Left ventricle myocardium inferior (tissue), 1 donor: Measurements from ENCODE around the gene MKNK1. TPM values are rescaled to one million over a fixed set of nuclear protein-coding genes. Genes with fewer than 3 reads are reported as not detected.

ENCODE experiments used
- DNase-seq: peaks from one replicate; pipeline ENCODE4 v3.0.0-alpha.2; 2020
- H3K27ac ChIP-seq: fragments of 200-600 bp; replicated peaks from 2 replicates; pipeline ENCODE4 v1.8.0; 2021
- H3K27me3 ChIP-seq: fragments of 200-600 bp; 2 replicates; pipeline ENCODE4 v1.8.0; 2021; ENCODE audit warnings: low read depth
- H3K36me3 ChIP-seq: fragments of 200-600 bp; 2 replicates; pipeline ENCODE4 v1.8.0; 2021
- H3K4me1 ChIP-seq: fragments of 200-600 bp; 2 replicates; pipeline ENCODE4 v1.8.0; 2021
- H3K4me3 ChIP-seq: fragments of 200-600 bp; 2 replicates; pipeline ENCODE4 v1.8.0; 2021; ENCODE audit warnings: mild to moderate bottlenecking, moderate library complexity
- H3K9me3 ChIP-seq: fragments of 200-600 bp; replicated peaks from 2 replicates; pipeline ENCODE4 v1.8.0; 2021
- intact Hi-C: fragments of 100-400 bp; cut with micrococcal nuclease; formaldehyde crosslinking; loops from one replicate; pipeline ENCODE4 v1.11.0; 2022
- total RNA-seq: library from RNA; stranded (reverse); fragmentation: NEBNext Ultra II Directional; extraction: Animal tissue kit (Norgen Biotek cat#: 25700); gene quantifications from one replicate; pipeline ENCODE4 v1.2.1, GENCODE V29; 2021
- TF ChIP-seq, protein P1 (sequence below): fragments of 200-600 bp; IDR thresholded peaks from 2 replicates; pipeline ENCODE4 v1.8.0; 2021; ENCODE audit warnings: antibody characterized with exemption, mild to moderate bottlenecking, borderline replicate concordance
- donor health status: DM: no; HTN: yes; CAD: no; lungs with severe emphysema.

Gene MKNK1
- total RNA-seq, 1 donor from 2014 or later = 43.5 TPM

DNA sequence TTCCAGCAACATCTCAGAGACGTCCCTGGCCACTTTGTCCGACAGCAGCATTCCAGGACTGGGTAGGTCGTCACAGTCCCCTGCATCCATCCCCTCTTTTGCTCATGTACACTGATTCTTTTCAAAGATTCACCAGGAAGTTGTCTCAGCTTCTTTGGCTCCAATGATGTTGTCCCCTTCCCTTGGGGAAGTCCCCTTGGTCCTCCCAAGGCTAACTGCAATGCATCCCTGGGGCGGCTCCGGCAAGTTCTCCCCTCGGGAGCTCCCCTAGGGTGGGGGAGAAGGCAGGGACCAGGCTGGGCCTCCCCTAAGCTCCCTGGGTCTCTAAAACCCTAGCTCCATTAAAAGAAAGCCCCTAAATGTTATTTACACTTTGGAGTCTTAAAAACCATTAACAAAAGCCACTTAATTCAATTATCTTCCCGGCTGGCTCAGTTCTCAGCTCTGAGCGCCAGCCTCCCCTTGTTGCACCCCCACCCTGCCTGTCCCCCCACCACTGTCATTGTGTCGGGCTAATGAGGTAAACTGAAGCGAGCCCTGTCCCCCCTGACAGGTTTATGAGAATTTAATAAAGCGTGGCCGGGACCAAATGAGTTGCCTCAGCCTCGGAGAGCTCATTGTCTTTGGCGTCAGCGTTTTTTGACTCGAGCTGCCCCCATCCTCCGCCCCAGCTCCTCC is 77.9 kb downstream of the MKNK1 start:
- Histone ChIP-seq H3K27ac (no peak overlapping the region), H3K9me3 (no peaks in the 10 kb centered on the region), H3K36me3 (no peaks in the 10 kb centered on the region), H3K4me1 (peaks cover 8% of the 10 kb centered on the region), H3K4me3 (no peak overlapping the region), H3K27me3 (peaks cover 81% of the 10 kb centered on the region)
- intact Hi-C loops = loop anchor here (5.0 kb wide), 1 partner anchor 74 kb away; no protein-coding TSS in a partner anchor
- DNase-seq = no peak
- TF ChIP-seq, protein P1, sequence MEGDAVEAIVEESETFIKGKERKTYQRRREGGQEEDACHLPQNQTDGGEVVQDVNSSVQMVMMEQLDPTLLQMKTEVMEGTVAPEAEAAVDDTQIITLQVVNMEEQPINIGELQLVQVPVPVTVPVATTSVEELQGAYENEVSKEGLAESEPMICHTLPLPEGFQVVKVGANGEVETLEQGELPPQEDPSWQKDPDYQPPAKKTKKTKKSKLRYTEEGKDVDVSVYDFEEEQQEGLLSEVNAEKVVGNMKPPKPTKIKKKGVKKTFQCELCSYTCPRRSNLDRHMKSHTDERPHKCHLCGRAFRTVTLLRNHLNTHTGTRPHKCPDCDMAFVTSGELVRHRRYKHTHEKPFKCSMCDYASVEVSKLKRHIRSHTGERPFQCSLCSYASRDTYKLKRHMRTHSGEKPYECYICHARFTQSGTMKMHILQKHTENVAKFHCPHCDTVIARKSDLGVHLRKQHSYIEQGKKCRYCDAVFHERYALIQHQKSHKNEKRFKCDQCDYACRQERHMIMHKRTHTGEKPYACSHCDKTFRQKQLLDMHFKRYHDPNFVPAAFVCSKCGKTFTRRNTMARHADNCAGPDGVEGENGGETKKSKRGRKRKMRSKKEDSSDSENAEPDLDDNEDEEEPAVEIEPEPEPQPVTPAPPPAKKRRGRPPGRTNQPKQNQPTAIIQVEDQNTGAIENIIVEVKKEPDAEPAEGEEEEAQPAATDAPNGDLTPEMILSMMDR = no peak

DNA sequence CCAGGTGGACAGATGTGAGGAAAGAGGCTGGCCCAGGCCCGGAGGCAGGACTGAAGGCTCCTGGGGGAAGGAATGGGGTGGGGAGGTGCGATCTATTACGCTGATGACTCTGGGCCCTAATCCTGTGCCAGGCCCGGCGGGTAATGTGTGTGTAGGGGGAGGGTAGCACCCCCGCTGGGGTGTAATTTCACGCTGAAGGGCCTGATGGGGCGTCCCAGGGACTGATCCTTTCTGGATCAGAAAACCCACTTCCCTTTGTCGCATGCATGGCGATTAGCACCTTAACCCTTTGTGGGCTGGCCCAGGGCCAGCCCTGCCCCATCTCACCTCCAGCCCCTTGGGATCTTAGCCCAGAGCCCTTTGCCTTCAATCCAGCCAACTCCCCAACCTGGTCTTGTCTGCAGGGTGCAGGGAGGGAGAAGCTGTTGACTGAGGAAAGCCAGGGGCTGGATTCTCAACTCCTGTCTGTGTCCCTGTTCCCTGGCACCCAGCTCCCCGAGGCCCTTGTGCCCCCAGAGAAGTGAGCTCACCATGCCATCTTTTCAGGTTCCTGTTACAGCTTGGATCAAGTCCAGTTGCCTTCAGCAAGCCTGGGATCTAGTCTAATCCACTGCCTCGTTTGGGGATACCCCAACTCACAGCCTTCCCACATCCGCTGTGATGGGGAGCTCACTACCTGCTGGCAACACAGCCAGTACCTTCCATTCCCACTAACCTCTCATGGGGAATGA is 78.7 kb downstream of the MKNK1 start:
- TF ChIP-seq, protein P1 = no peak
- DNase-seq = no peak
- Histone ChIP-seq H3K4me1 (peaks cover 8% of the 10 kb centered on the region), H3K4me3 (no peak overlapping the region), H3K27ac (no peak overlapping the region), H3K9me3 (no peaks in the 10 kb centered on the region), H3K27me3 (peaks cover 81% of the 10 kb centered on the region), H3K36me3 (no peaks in the 10 kb centered on the region)
- intact Hi-C loops = loop anchor here (5.0 kb wide), 1 partner anchor 73 kb away; no protein-coding TSS in a partner anchor

DNA sequence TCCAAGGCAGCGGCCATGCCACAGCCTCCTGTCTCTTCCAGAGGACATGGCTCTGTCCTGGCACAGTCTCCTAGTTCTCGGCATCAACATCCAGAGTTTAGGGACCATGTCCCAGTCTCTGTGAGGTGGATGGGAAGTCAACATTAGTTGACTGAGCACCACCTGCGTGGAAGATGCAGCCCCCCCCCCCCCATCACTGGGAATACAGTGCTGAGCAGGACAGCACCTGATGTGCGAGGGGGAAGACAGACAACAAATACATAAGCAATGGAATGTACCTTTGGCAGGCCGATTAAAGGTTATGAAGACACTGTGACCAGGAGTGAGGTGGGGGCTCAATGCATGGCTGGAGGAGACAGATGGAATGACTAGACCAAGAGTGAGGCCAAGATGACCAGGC is 79.2 kb downstream of the MKNK1 start:
- TF ChIP-seq, protein P1 = no peak
- DNase-seq = no peak
- no peaks in the 10 kb centered on the region for H3K36me3 ChIP-seq
- peaks cover 8% of the 10 kb centered on the region for H3K4me1 ChIP-seq
- H3K27me3 ChIP-seq = peaks cover 81% of the 10 kb centered on the region
- H3K4me3 ChIP-seq = no peak overlapping the region
- no peaks in the 10 kb centered on the region for H3K9me3 ChIP-seq
- intact Hi-C loops = loop anchor here (5.0 kb wide), 1 partner anchor 73 kb away; no protein-coding TSS in a partner anchor
- H3K27ac ChIP-seq = no peak overlapping the region

DNA sequence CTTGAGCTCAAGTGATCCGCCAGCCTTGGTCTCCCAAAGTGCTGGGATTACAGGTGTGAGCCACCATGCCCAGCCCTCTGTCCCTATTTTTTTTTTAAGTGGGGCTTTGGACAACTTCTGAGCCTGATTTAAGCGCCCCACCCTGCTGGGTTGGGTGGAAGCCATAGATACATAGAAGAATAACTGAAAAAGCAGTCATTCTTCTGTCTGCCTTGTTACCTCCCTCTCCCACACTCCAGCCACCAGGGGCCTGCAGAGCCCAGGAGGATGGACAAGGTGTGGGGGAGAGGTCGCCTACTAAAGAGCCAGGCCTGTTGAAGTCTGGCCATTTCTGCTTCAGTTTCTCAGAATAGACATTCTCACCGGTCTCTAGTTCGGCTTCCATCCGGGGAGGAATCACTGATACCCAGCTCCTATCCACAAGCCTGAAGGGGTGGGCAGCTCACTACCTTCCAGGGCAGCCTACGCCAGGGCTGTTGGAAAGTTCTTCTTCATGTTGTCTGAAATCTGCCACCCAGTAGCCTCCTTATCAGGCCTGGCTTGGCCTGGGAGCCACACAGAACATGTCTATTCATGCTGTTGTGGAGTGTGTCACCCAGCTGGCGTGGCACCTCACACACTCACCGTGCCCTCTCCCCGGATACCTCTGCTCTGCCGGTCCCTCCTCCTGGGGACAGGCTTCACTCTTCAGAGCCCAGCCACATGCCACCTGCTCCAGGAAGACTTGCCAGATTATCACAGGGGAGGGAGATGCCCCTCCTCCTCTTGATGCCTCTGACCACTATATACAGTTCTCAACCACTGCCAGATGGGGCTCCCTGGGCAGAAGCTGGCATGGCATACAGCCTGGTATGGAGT is 80.3 kb downstream of the MKNK1 start:
- Histone ChIP-seq H3K9me3 (no peaks in the 10 kb centered on the region), H3K4me3 (no peak overlapping the region), H3K27ac (no peak overlapping the region), H3K27me3 (peaks cover 81% of the 10 kb centered on the region), H3K4me1 (peaks cover 8% of the 10 kb centered on the region), H3K36me3 (no peaks in the 10 kb centered on the region)
- no peak for DNase-seq
- intact Hi-C loops = no loop called here
- TF ChIP-seq, protein P1 = no peak

DNA sequence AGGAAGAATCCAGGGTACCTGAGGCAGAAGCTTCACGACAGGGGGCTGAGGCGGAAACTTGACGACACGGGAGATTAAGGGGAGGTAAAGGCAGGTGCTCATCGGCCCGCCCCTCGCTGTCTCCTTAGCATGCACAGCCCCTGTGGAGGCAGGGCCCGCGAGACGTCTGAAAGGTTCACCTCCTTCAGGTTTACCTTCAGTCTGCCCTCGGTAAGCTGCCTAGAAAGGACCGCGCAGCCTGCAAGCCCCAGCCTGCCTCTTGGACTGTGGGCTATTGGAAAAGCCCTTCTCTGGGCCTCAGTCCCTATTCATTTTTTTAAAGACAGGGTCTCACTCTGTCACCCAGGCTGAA is 81.1 kb downstream of the MKNK1 start:
- DNase-seq = no peak
- Histone ChIP-seq H3K27me3 (peaks cover 82% of the 10 kb centered on the region), H3K9me3 (no peaks in the 10 kb centered on the region), H3K4me1 (peaks cover 8% of the 10 kb centered on the region), H3K27ac (no peak overlapping the region), H3K36me3 (no peaks in the 10 kb centered on the region), H3K4me3 (no peak overlapping the region)
- TF ChIP-seq, protein P1 = no peak
- intact Hi-C loops = no loop called here
